GM12801 (cell line): Measurements from ENCODE around the gene LAIR1.

Experiments used
- CTCF ChIP-seq: IDR thresholded peaks from one replicate; pipeline ENCODE4 v1.5.1; 2011; ENCODE audit warnings: control low read depth; ENCODE audit not compliant: insufficient read length; ENCODE audit errors: extremely low read depth

Gene LAIR1

GRCh38 chr19:54331626-54332025 lies 33.1 kb downstream of the LAIR1 start:
- TF ChIP-seq CTCF: no peak

GRCh38 chr19:54329476-54330165 lies 35.1 kb downstream of the LAIR1 start:
- no peak for TF ChIP-seq CTCF

- no peak for TF ChIP-seq CTCF
Measured at GRCh38 chr19:54325631-54326030, 39.1 kb downstream of the LAIR1 start.

GRCh38 chr19:54325194-54325621 lies 39.5 kb downstream of the LAIR1 start:
- TF ChIP-seq CTCF: no peak

GRCh38 chr19:54324071-54324470 lies 40.7 kb downstream of the LAIR1 start:
- no peak for TF ChIP-seq CTCF

GRCh38 chr19:54319892-54320670 lies 44.6 kb downstream of the LAIR1 start:
- TF ChIP-seq CTCF: no peak

- TF ChIP-seq CTCF: no peak
Measured at GRCh38 chr19:54319049-54319448, 45.7 kb downstream of the LAIR1 start.
